ENCODE measurements around the gene SLC27A5.

DNA sequence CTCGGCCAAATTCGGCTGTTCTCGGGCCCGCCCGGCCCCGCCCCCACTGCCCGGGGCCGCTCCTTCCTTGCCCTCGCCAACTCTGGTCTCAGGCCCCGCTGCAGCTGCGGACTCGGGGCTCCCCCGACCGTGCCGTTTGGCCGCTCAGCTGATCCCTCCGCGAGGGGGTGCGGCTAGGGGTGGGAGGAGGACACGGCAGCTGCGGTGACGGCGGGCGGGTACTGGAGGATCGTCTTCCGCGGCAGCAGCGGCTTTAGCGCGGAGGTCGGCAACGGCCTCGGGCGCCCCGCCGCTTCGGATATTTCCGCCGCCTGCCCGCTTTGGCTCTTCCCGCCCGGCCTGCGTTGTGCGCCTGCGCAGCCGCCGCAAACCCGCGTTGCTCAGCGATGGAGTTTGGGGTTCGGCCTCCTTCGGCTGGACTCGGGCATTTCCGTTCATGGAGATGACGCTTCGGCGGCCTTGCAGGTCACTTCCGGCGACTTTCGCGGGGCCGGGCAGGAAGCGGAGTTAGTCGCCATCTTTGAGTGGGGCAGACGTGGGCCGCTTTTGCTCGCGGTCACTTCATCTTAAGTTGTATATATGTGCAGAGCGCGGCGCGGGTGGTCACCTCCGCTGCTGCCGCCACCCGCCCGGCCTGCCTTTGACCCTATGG, 47.0 kb upstream of the SLC27A5 start:
- TF ChIP-seq CTCF (IDR thresholded peaks at IDR 0.05 in 8 of 11, conservative IDR thresholded peaks at IDR 0.05 in 3 of 11) = peak in 3 of 11 experiments; percentile 9 to 30 (median 19)
- TF ChIP-seq POLR2A (IDR thresholded peaks at IDR 0.05) = peak in 2 of 3 donors; percentile 42 to 59
- peak; percentile 94 to 95 (median 95) for TF ChIP-seq POLR2AphosphoS5 (IDR thresholded peaks at IDR 0.05)
